Measurements from ENCODE around the gene VTN.

Gene VTN

DNA sequence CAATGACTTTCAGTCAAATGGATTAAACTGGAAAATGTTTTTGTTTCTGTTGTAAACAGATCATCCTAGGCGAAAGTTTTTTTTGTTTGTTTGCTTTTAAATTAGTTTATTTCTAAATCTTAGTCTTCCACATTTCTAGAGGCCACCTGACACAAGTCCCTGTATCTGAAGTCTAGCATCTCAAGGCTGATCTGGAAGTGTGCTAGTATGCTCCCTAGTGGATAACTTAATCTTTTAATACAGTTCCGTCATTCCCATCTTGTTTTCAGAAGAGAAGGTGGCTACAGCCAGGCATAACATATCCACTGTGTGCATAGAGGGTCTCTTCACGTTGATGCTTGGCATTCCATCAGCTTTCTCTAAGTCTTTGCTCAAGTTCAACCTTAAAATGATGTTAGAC lies 42.4 kb downstream of the VTN start:
- Histone ChIP-seq H3K9me2 (replicated peaks; ENCODE audit: insufficient read depth, low read length) (no peaks in the 10 kb centered on the region), H3K27ac (ENCODE audit: low read depth, low read length) (no peak overlapping the region), H3K4me2 (ENCODE audit: low read depth, low read length, poor library complexity, severe bottlenecking) (no peak overlapping the region), H3K27me3 (ENCODE audit: low read length) (no peaks in the 10 kb centered on the region), H3K9ac (ENCODE audit: low read length) (no peak overlapping the region), H3K4me3 (ENCODE audit: insufficient read depth, low read length, poor library complexity, severe bottlenecking) (no peak overlapping the region), H3K79me2 (ENCODE audit: insufficient read depth, low read length) (peaks cover 32% of the 10 kb centered on the region), H3K9me3 (ENCODE audit: insufficient read depth, low read length) (no peaks in the 10 kb centered on the region), H4K20me1 (ENCODE audit: low read depth, low read length) (peaks cover 10% of the 10 kb centered on the region; the same call in 1 of the 2 replicates), H3F3A (ENCODE audit: insufficient read depth) (no peaks in the 10 kb centered on the region), H2AFZ (ENCODE audit: low read depth, low read length, severe bottlenecking) (no peak overlapping the region), H3K36me3 (ENCODE audit: low read length) (peaks cover 12% of the 10 kb centered on the region)
- TF ChIP-seq EZH2phosphoT487 (conservative IDR thresholded peaks at IDR 0.05; ENCODE audit: low read length), result no peak
- no peak for TF ChIP-seq CTCF (IDR thresholded peaks at IDR 0.05; ENCODE audit: insufficient read depth, low read length, poor library complexity, severe bottlenecking)

DNA sequence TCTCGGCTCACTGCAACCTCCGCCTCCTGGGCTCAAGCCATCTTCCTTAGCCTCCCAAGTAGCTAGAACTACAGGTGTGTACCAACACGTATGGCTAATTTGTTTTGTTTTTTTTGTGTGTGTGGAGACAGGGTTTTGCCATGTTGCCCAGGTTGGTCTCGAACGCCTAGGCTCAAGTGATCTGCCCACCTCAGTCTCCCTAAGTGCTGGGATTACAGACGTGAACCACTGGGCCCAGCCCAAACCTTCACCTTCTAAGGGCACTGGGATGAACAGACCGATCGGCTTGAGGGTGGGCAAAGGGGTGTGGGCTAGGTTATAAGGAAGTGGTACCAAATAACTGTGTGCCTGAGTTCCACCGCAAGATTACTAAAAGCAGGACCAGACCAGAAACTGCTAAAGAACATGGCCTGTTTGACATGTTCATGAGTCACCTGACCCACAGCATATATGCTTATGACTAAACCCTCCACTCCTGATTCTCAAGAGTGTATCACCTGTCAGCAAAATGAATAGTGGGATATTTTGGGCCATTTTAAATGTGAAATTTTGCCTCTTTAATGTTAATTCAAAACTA lies 43.0 kb downstream of the VTN start:
- H3K36me3 ChIP-seq (ENCODE audit: low read length), result peaks cover 12% of the 10 kb centered on the region
- H3K27ac ChIP-seq (ENCODE audit: low read depth, low read length), result no peak overlapping the region
- H3K4me3 ChIP-seq (ENCODE audit: insufficient read depth, low read length, poor library complexity, severe bottlenecking), result no peak overlapping the region
- H2AFZ ChIP-seq (ENCODE audit: low read depth, low read length, severe bottlenecking), result no peak overlapping the region
- H3K9me3 ChIP-seq (ENCODE audit: insufficient read depth, low read length), result no peaks in the 10 kb centered on the region
- no peaks in the 10 kb centered on the region for H3K9me2 ChIP-seq (replicated peaks; ENCODE audit: insufficient read depth, low read length)
- no peaks in the 10 kb centered on the region for H3F3A ChIP-seq (ENCODE audit: insufficient read depth)
- peaks cover 13% of the 10 kb centered on the region; the same call in 1 of the 2 replicates for H4K20me1 ChIP-seq (ENCODE audit: low read depth, low read length)
- peaks cover 38% of the 10 kb centered on the region for H3K79me2 ChIP-seq (ENCODE audit: insufficient read depth, low read length)
- no peak for TF ChIP-seq CTCF (IDR thresholded peaks at IDR 0.05; ENCODE audit: insufficient read depth, low read length, poor library complexity, severe bottlenecking)
- no peak for TF ChIP-seq EZH2phosphoT487 (conservative IDR thresholded peaks at IDR 0.05; ENCODE audit: low read length)
- H3K27me3 ChIP-seq (ENCODE audit: low read length), result no peaks in the 10 kb centered on the region
- no peak overlapping the region for H3K4me2 ChIP-seq (ENCODE audit: low read depth, low read length, poor library complexity, severe bottlenecking)
- H3K9ac ChIP-seq (ENCODE audit: low read length), result no peak overlapping the region

GRCh38 chr17:28326114-28326513 lies 44.0 kb downstream of the VTN start:
- H4K20me1 ChIP-seq (ENCODE audit: low read depth, low read length), result peaks cover 13% of the 10 kb centered on the region; the same call in 1 of the 2 replicates
- TF ChIP-seq EZH2phosphoT487 (conservative IDR thresholded peaks at IDR 0.05; ENCODE audit: low read length) (no peak), CTCF (IDR thresholded peaks at IDR 0.05; ENCODE audit: insufficient read depth, low read length, poor library complexity, severe bottlenecking) (no peak)
- H3K9me3 ChIP-seq (ENCODE audit: insufficient read depth, low read length), result no peaks in the 10 kb centered on the region
- H3F3A ChIP-seq (ENCODE audit: insufficient read depth), result no peaks in the 10 kb centered on the region
- peaks cover 48% of the 10 kb centered on the region for H3K79me2 ChIP-seq (ENCODE audit: insufficient read depth, low read length)
- H3K27ac ChIP-seq (ENCODE audit: low read depth, low read length), result no peak overlapping the region
- no peak overlapping the region for H3K9ac ChIP-seq (ENCODE audit: low read length)
- no peaks in the 10 kb centered on the region for H3K27me3 ChIP-seq (ENCODE audit: low read length)
- H3K36me3 ChIP-seq (ENCODE audit: low read length), result peaks cover 12% of the 10 kb centered on the region
- no peak overlapping the region for H2AFZ ChIP-seq (ENCODE audit: low read depth, low read length, severe bottlenecking)
- no peaks in the 10 kb centered on the region for H3K9me2 ChIP-seq (replicated peaks; ENCODE audit: insufficient read depth, low read length)
- H3K4me3 ChIP-seq (ENCODE audit: insufficient read depth, low read length, poor library complexity, severe bottlenecking), result no peak overlapping the region
- H3K4me2 ChIP-seq (ENCODE audit: low read depth, low read length, poor library complexity, severe bottlenecking), result no peak overlapping the region
